BJ (cell line): ENCODE measurements around the gene PIGQ. TPM values are rescaled to one million over a fixed set of nuclear protein-coding genes. Genes with fewer than 3 reads are reported as not detected.

Experiments used
- CTCF ChIA-PET: fragments of 350-600 bp; formaldehyde crosslinking; extraction: SDS; loops from one replicate; lab custom pipeline; 2021; ENCODE audit warnings: antibody characterized with exemption, inconsistent platforms; lab: Yijun Ruan, JAX
- POLR2A ChIA-PET: fragments of 300-600 bp; sonication (Branson Sonifier 250); formaldehyde crosslinking; extraction: SDS; loops from one replicate; lab custom pipeline; 2021; ENCODE audit warnings: antibody characterized with exemption; lab: Charles Lee
- DNase-seq: peaks from one replicate; pipeline ENCODE4 v3.0.0-alpha.2; 2011; ENCODE audit warnings: low read depth
- H3K27me3 ChIP-seq: 2 replicates; pipeline ENCODE4 v1.6.0; 2011; ENCODE audit warnings: low read length; ENCODE audit not compliant: control insufficient read depth, insufficient read depth
- H3K36me3 ChIP-seq: 2 replicates; pipeline ENCODE4 v1.5.1; 2011; ENCODE audit warnings: low read length; ENCODE audit not compliant: control insufficient read depth, insufficient read depth
- H3K4me3 ChIP-seq: 2 replicates; pipeline ENCODE4 v1.5.1; 2011; ENCODE audit warnings: low read depth, mild to moderate bottlenecking, control low read depth, low read length
- polyA plus RNA-seq: library from polyadenylated mRNA; depleted of rRNA; stranded (reverse); fragments of >200 nt; gene quantifications from 2 replicates; pipeline ENCODE4 v1.2.3, GENCODE V29; 2011
- TF ChIP-seq, protein P1 (sequence below): IDR thresholded peaks from 2 replicates; pipeline ENCODE4 v1.5.1; 2011; ENCODE audit warnings: low read depth, mild to moderate bottlenecking, control low read depth, inconsistent platforms, low read length, moderate library complexity; ENCODE audit not compliant: insufficient read depth

PIGQ gene
- polyA plus RNA-seq, 1 experiment: 26.6 TPM

DNA sequence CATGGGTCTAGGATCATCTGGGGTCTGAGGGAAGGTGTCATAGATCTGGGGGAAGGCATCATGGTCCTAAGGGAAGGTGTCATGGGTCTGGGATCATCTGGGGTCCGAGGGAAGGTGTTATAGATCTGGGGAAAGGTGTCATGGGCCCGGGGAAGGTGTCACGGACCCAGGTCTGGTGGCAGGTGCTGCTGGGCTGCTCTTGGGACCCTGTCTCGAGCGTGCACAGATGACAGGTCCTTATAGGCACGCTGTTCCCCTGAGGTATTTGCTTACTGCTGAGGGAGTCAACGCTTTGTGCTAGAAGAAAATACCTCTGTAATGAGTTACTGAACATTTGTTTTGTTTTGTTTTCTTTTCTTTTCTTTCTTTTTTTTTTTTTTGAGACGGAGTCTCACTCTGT lies 21.5 kb downstream of the PIGQ start:
- peaks cover 5% of the 10 kb centered on the region; the same call in 1 of the 2 replicates for H3K36me3 ChIP-seq
- ChIA-PET CTCF (no interaction called here), POLR2A (no interaction called here)
- peak overlapping the region; percentile 94 for H3K4me3 ChIP-seq
- H3K27me3 ChIP-seq: no peaks in the 10 kb centered on the region
- TF ChIP-seq, protein P1, sequence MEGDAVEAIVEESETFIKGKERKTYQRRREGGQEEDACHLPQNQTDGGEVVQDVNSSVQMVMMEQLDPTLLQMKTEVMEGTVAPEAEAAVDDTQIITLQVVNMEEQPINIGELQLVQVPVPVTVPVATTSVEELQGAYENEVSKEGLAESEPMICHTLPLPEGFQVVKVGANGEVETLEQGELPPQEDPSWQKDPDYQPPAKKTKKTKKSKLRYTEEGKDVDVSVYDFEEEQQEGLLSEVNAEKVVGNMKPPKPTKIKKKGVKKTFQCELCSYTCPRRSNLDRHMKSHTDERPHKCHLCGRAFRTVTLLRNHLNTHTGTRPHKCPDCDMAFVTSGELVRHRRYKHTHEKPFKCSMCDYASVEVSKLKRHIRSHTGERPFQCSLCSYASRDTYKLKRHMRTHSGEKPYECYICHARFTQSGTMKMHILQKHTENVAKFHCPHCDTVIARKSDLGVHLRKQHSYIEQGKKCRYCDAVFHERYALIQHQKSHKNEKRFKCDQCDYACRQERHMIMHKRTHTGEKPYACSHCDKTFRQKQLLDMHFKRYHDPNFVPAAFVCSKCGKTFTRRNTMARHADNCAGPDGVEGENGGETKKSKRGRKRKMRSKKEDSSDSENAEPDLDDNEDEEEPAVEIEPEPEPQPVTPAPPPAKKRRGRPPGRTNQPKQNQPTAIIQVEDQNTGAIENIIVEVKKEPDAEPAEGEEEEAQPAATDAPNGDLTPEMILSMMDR: no peak
- DNase-seq: no peak

DNA sequence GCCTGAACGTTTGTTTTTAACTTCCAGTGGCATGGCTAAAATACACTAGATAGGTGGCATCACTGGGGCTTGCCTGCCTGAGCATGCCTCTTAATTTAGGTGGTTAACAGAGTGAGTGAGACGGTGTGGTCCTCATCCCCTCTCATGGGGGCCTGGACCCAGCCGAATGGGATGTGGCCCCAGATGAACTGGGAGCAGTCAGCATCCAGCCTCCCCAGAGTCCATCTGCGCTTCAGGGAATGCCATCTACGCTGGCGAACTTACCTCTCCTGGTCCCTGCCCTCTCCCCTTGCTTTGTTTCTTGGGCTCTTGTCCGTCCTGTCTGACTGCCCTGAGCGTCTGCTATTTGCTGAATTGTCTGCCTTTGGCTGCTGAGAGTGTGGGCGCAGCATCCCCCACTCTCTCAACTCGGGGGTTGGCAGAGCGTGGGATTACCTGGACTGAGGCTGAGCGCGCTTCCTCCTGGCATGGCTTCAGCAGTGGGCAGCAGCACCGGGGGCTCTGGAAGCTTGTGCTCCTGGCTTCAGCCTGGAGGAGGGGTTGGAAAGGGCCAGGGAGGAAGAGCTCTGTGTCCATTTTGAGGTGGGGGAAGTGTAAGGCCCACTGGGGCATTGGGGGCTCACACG lies 22.2 kb downstream of the PIGQ start:
- peaks cover 8% of the 10 kb centered on the region; the same call in 1 of the 2 replicates for H3K36me3 ChIP-seq
- TF ChIP-seq, protein P1: no peak
- no peaks in the 10 kb centered on the region for H3K27me3 ChIP-seq
- POLR2A ChIA-PET: no interaction called here
- DNase-seq: no peak
- no peak overlapping the region for H3K4me3 ChIP-seq
- CTCF ChIA-PET: no interaction called here

DNA sequence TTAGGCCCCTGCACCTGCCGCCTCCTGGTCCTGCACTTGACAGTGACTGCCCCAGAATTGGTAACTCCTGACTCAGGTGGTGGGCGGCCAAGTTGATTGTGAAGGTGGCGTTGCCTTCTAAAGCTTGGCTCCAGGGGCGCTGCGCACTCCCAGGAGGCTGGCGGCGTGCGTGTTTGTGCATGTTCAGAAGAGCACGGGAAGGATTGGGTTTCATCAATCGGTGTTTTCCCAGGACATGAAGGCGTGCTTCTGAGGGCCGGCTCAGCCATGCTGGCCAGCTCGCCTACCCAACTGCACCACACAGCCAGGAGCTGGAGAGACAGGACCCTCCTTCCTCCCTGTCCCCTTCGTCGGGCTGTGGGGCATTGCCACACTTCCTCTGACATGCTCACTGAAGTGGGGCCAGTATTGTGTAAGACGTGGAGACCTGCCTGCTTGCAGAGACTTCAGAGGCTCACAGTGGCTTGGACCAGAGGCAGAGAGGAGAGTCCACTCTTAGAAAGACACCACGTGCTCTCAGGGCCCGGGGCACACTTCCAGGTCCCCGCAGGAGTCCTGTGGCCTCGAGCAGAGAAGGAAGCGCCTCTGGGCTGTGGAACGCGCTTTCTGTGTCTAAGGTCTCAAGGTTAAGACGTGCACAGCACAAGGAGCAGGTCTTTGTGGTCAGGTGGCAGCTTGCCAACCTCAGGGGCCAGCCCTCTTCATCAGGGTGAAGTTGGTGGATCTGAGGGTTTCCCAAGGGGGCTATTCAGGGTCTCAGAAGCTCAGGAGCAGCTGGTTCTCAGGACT lies 22.9 kb downstream of the PIGQ start:
- H3K36me3 ChIP-seq: peaks cover 8% of the 10 kb centered on the region; the same call in 1 of the 2 replicates
- no peaks in the 10 kb centered on the region for H3K27me3 ChIP-seq
- H3K4me3 ChIP-seq: no peak overlapping the region
- no peak for DNase-seq
- TF ChIP-seq, protein P1: no peak
- ChIA-PET POLR2A (no interaction called here), CTCF (interaction anchor here (0.6 to 1.6 kb wide), 3 partner anchors 17 to 347 kb away, joined by 3 to 5 read pairs (median 3); no protein-coding TSS in a partner anchor)

DNA sequence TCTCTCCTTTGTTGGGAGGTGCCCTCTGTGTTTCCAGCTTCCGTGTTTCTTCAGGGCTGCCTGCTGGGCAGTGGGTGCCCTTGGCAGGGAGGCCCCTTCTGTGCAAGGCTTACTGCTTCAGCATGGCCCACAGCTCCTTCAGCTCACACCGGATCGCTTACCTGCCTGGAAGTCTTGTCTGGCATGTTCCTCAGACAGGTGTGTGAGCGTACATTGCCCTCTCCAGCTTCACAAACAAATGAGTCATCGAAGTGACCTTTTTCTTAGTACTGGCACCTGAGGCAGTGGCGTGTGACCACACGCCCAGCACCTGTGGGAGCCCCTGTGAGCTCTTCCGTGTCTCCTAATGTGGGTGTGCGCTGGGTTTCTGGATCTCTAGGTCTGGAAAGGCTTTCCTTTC lies 23.6 kb downstream of the PIGQ start:
- ChIA-PET CTCF (interaction anchor here (0.6 to 1.6 kb wide), 2 partner anchors 66 to 348 kb away, joined by 3 to 5 read pairs; no protein-coding TSS in a partner anchor), POLR2A (no interaction called here)
- no peak for DNase-seq
- peaks cover 8% of the 10 kb centered on the region; the same call in 1 of the 2 replicates for H3K36me3 ChIP-seq
- H3K4me3 ChIP-seq: no peak overlapping the region
- TF ChIP-seq, protein P1: no peak
- no peaks in the 10 kb centered on the region for H3K27me3 ChIP-seq

DNA sequence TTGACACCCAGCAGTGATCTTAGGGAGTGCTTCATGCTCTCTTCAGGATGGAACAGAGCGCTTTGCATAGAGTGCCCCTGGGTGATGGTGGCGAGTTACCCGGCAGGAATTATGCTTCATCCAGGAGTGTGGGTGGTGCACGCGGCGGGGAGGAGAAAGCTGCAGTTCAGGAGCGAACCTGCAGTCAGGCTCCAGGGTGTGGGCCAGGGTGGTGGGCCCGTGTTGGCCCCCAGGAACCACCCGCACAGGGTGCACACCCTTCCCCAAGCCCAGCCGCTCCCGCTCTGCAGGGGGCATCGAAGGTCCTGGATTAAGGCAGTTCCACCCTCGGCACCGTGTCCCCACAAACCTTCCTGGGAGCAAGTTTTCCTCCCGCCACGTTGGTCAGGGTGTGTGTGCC lies 24.0 kb downstream of the PIGQ start:
- DNase-seq: no peak
- Histone ChIP-seq H3K4me3 (no peak overlapping the region), H3K27me3 (no peaks in the 10 kb centered on the region), H3K36me3 (peaks cover 8% of the 10 kb centered on the region; the same call in 1 of the 2 replicates)
- TF ChIP-seq, protein P1: no peak
- CTCF ChIA-PET: interaction anchor here (0.6 to 1.6 kb wide), 2 partner anchors 66 to 348 kb away, joined by 3 to 5 read pairs; no protein-coding TSS in a partner anchor
- POLR2A ChIA-PET: no interaction called here
